HepG2 (cell line): ENCODE results near the gene PLEKHD1. TPM values are rescaled to one million over a fixed set of nuclear protein-coding genes. Genes with fewer than 3 reads are reported as not detected.

ENCODE experiments used
- ARID3A ChIP-seq: IDR thresholded peaks from 2 replicates; pipeline ENCODE4 v1.6.1; 2012; ENCODE audit warnings: low read depth, low read length, improper control_type of control experiment
- CCDC6 ChIP-seq: sonication (generic); formaldehyde crosslinking; IDR thresholded peaks from 2 replicates; pipeline ENCODE4 v1.8.1; 2022; ENCODE audit warnings: mild to moderate bottlenecking, missing genetic modification reagents, moderate library complexity
- CERS6 ChIP-seq: sonication (generic); formaldehyde crosslinking; IDR thresholded peaks from 2 replicates; pipeline ENCODE4 v1.5.0; 2020; ENCODE audit warnings: missing genetic modification reagents
- CREB1 ChIP-seq, 2 experiments: fragments of 450-650 bp in 1 of 2; IDR thresholded peaks; 2 replicates each; pipeline ENCODE4 v1.6.1; 2016 to 2017; ENCODE audit warnings: control low read depth in 1 of 2, mild to moderate bottlenecking in 1 of 2, missing compliant biosample characterization in 1 of 2, missing genetic modification characterization in 1 of 2
- CTCF ChIP-seq: sonication (generic); formaldehyde crosslinking; IDR thresholded peaks from 2 replicates; pipeline ENCODE4 v1.5.0; 2020; ENCODE audit warnings: mild to moderate bottlenecking, missing genetic modification reagents, moderate library complexity
- ELK4 ChIP-seq: sonication (generic); formaldehyde crosslinking; IDR thresholded peaks from 2 replicates; pipeline ENCODE4 v1.9.0; 2021; ENCODE audit warnings: missing genetic modification reagents, borderline replicate concordance
- FOSL1 ChIP-seq: sonication (generic); formaldehyde crosslinking; IDR thresholded peaks from 2 replicates; pipeline ENCODE4 v1.9.0; 2021; ENCODE audit warnings: missing genetic modification reagents, borderline replicate concordance
- FOXJ3 ChIP-seq: sonication (generic); formaldehyde crosslinking; IDR thresholded peaks from 2 replicates; pipeline ENCODE4 v1.4.0; 2020; ENCODE audit warnings: missing genetic modification reagents, mild to moderate bottlenecking, borderline replicate concordance
- GATAD2A ChIP-seq: IDR thresholded peaks from 2 replicates; pipeline ENCODE4 v1.6.1; 2016
- HMGXB4 ChIP-seq, 2 experiments: sonication (generic) in 1 of 2; formaldehyde crosslinking in 1 of 2; IDR thresholded peaks; 2 replicates each; pipeline versions ENCODE4 v1.4.0 to v1.6.1; 2018 to 2020; ENCODE audit warnings: missing genetic modification reagents in 2 of 2, borderline replicate concordance in 1 of 2, low read depth in 1 of 2, mild to moderate bottlenecking in 1 of 2, missing biosample characterization in 1 of 2
- KLF16 ChIP-seq, 2 experiments: sonication (generic) in 1 of 2; formaldehyde crosslinking in 1 of 2; IDR thresholded peaks; 2 replicates each; pipeline versions ENCODE4 v1.6.1 to v1.8.0; 2016 to 2023; ENCODE audit warnings: missing genetic modification reagents in 2 of 2, missing compliant biosample characterization in 1 of 2
- MAZ ChIP-seq, 2 experiments: sonication (generic) in 1 of 2; formaldehyde crosslinking in 1 of 2; IDR thresholded peaks; 2 replicates each; pipeline versions ENCODE4 v1.5.0 to v1.6.1; 2012 to 2020; ENCODE audit warnings: low read depth in 2 of 2, mild to moderate bottlenecking in 2 of 2, borderline replicate concordance in 1 of 2, improper control_type of control experiment in 1 of 2, low read length in 1 of 2, missing genetic modification reagents in 1 of 2, moderate library complexity in 1 of 2
- NONO ChIP-seq, 2 experiments: fragments of 450-650 bp in 1 of 2; sonication (generic) in 1 of 2; formaldehyde crosslinking in 1 of 2; IDR thresholded peaks in 1 of 2; conservative IDR thresholded peaks in 1 of 2; 2 replicates each; pipeline versions ENCODE4 v1.6.1 to v1.8.0; 2017 to 2022; ENCODE audit warnings: mild to moderate bottlenecking in 1 of 2, missing genetic modification reagents in 1 of 2, moderate library complexity in 1 of 2
- SOX13 ChIP-seq, 3 experiments: fragments of 450-650 bp in 1 of 3; sonication (generic) in 1 of 3; formaldehyde crosslinking in 1 of 3; IDR thresholded peaks in 2 of 3; conservative IDR thresholded peaks in 1 of 3; 2 replicates each; pipeline versions ENCODE4 v1.5.0 to v1.6.1; 2016 to 2020; ENCODE audit warnings: antibody characterized with exemption in 1 of 3, mild to moderate bottlenecking in 1 of 3, missing compliant biosample characterization in 1 of 3, missing genetic modification reagents in 1 of 3, moderate library complexity in 1 of 3
- THAP11 ChIP-seq: IDR thresholded peaks from 2 replicates; pipeline ENCODE4 v1.6.1; 2016; ENCODE audit warnings: missing biosample characterization, missing genetic modification reagents
- ZFP41 ChIP-seq: sonication (generic); formaldehyde crosslinking; IDR thresholded peaks from 2 replicates; pipeline ENCODE4 v1.4.0; 2020; ENCODE audit warnings: mild to moderate bottlenecking, missing genetic modification reagents, borderline replicate concordance
- ZNF230 ChIP-seq: sonication (generic); formaldehyde crosslinking; IDR thresholded peaks from 2 replicates; pipeline ENCODE4 v1.4.0; 2020; ENCODE audit warnings: mild to moderate bottlenecking, missing genetic modification reagents
- ZNF33A ChIP-seq: sonication (generic); formaldehyde crosslinking; IDR thresholded peaks from 2 replicates; pipeline ENCODE4 v1.5.1; 2020; ENCODE audit warnings: missing genetic modification reagents, mild to moderate bottlenecking, moderate library complexity, borderline replicate concordance
- ZNF878 ChIP-seq: sonication (generic); formaldehyde crosslinking; IDR thresholded peaks from 2 replicates; pipeline ENCODE4 v1.8.1; 2023; ENCODE audit warnings: mild to moderate bottlenecking, missing genetic modification reagents, moderate library complexity
- polyA plus RNA-seq, 8 experiments: library from polyadenylated mRNA; depleted of rRNA in 3 of 8; stranded (reverse) in 7 of 8; unstranded in 1 of 8; fragments of >200 nt; fragmentation: Illumina TruSeq in 4 of 8; extraction: Trizol in 4 of 8; gene quantifications; 2 replicates each; pipeline versions ENCODE4 v1.2.1 to v1.2.3, GENCODE V29; 2011 to 2016; ENCODE audit warnings: low read depth in 4 of 8, missing spikeins in 1 of 8, mixed read lengths in 1 of 8; ENCODE audit not compliant: insufficient read depth in 1 of 8
- total RNA-seq, 5 experiments: library from RNA; depleted of rRNA; stranded (reverse); fragments of >200 nt; fragmentation: Illumina TruSeq; extraction: Trizol; gene quantifications; 2 replicates each; pipeline ENCODE4 v1.2.3, GENCODE V29; 2016; ENCODE audit warnings: low read depth in 1 of 5

The PLEKHD1 gene
- total and polyA plus RNA-seq, 2 of the 13 experiments (the other 11 are each of a cell fraction or from before 2014, with no cell fraction given): 0.01 TPM; not detected in 1

GRCh38 chr14:69580009-69580577 is 95.6 kb downstream of the PLEKHD1 start (continued):
- TF ChIP-seq ELK4 (CRISPR knock-in tag) (no peak), GATAD2A (peak; percentile 86), ZNF878 (CRISPR knock-in tag) (0 out of 2 replicates have a peak, but pooled peaks have one; percentile 33), CTCF (CRISPR knock-in tag) (peak; percentile 89), THAP11 (peak; percentile 70), SOX13 (IDR thresholded peaks at IDR 0.05) (no peak), SOX13 (CRISPR knock-in tag; conservative IDR thresholded peaks at IDR 0.05 in 1 of 2, IDR thresholded peaks at IDR 0.05 in 1 of 2) (peak in 1 of 2 experiments; percentile 78; a peak in 2 of 4 replicates), ZNF230 (CRISPR knock-in tag) (no peak), KLF16 (CRISPR knock-in tag; IDR thresholded peaks at IDR 0.05) (peak in 1 of 2 experiments; percentile 48; a peak in 1 of 4 replicates), NONO (IDR thresholded peaks at IDR 0.05) (no peak), NONO (CRISPR knock-in tag; conservative IDR thresholded peaks at IDR 0.05) (peak; percentile 50; the same call in 1 of the 2 replicates), FOSL1 (CRISPR knock-in tag) (no peak), CERS6 (CRISPR knock-in tag) (no peak), ARID3A (peak; percentile 82), FOXJ3 (peak; percentile 42; the same call in 1 of the 2 replicates), ZFP41 (CRISPR knock-in tag) (no peak), MAZ (IDR thresholded peaks at IDR 0.05; ENCODE audit: borderline replicate concordance, low read depth, low read length) (no peak), MAZ (CRISPR knock-in tag; IDR thresholded peaks at IDR 0.05; ENCODE audit: low read depth) (peak; percentile 28; the same call in 1 of the 2 replicates), CCDC6 (CRISPR knock-in tag) (no peak), CREB1 (IDR thresholded peaks at IDR 0.05) (peak; percentile 76), CREB1 (CRISPR knock-in tag; IDR thresholded peaks at IDR 0.05) (peak; percentile 81), HMGXB4 (CRISPR knock-in tag; IDR thresholded peaks at IDR 0.05; ENCODE audit: borderline replicate concordance in 1 of 2, low read depth in 1 of 2) (peak; percentile 69 to 71; a peak in 3 of 4 replicates), ZNF33A (CRISPR knock-in tag) (no peak)
